H9 (cell line): Measurements from ENCODE around the gene ISY1. TPM values are rescaled to one million over a fixed set of nuclear protein-coding genes. Genes with fewer than 3 reads are reported as not detected.

Experiments
- DNase-seq: peaks from one replicate; pipeline ENCODE4 v3.0.0-alpha.2; 2017
- H2AFZ ChIP-seq: one replicate; pipeline ENCODE4 v1.6.1; 2013; ENCODE audit warnings: mild to moderate bottlenecking, low read length, control low read depth, moderate library complexity
- H2AK5ac ChIP-seq: 2 replicates; pipeline ENCODE4 v1.6.1; 2013; ENCODE audit warnings: low read length, control low read depth, mixed read lengths; ENCODE audit not compliant: insufficient read length
- H2BK120ac ChIP-seq: one replicate; pipeline ENCODE4 v1.6.1; 2013; ENCODE audit warnings: low read depth, mild to moderate bottlenecking, low read length, control low read depth, inconsistent platforms; ENCODE audit not compliant: poor library complexity, severe bottlenecking
- H2BK12ac ChIP-seq: 2 replicates; pipeline ENCODE4 v1.6.1; 2013; ENCODE audit warnings: low read length, control low read depth, mixed read lengths, low read depth; ENCODE audit not compliant: insufficient read length
- H2BK15ac ChIP-seq: 2 replicates; pipeline ENCODE4 v1.6.1; 2013; ENCODE audit warnings: low read depth, low read length, control low read depth
- H2BK20ac ChIP-seq: one replicate; pipeline ENCODE4 v1.6.1; 2013; ENCODE audit warnings: low read depth, mild to moderate bottlenecking, low read length, control low read depth, inconsistent platforms; ENCODE audit not compliant: poor library complexity, severe bottlenecking
- H2BK5ac ChIP-seq: 2 replicates; pipeline ENCODE4 v1.6.1; 2013; ENCODE audit warnings: low read length, control low read depth, mixed read lengths; ENCODE audit not compliant: insufficient read length
- H3K14ac ChIP-seq: 2 replicates; pipeline ENCODE4 v1.6.1; 2013; ENCODE audit warnings: low read length, control low read depth; ENCODE audit not compliant: insufficient read depth
- H3K18ac ChIP-seq: 2 replicates; pipeline ENCODE4 v1.6.1; 2013; ENCODE audit warnings: low read depth, mild to moderate bottlenecking, mixed read lengths, low read length, control low read depth; ENCODE audit not compliant: insufficient read length
- H3K23ac ChIP-seq: 2 replicates; pipeline ENCODE4 v1.6.1; 2013; ENCODE audit warnings: low read length, control low read depth, mixed read lengths, low read depth; ENCODE audit not compliant: insufficient read length
- H3K23me2 ChIP-seq: 2 replicates; pipeline ENCODE4 v1.6.1; 2013; ENCODE audit warnings: low read depth, mild to moderate bottlenecking, mixed read lengths, low read length, control low read depth; ENCODE audit not compliant: insufficient read length, poor library complexity, severe bottlenecking
- H3K27ac ChIP-seq: 2 replicates; pipeline ENCODE4 v1.5.1; 2013; ENCODE audit warnings: low read length, control low read depth, mixed read lengths, low read depth; ENCODE audit not compliant: insufficient read length
- H3K27me3 ChIP-seq: 2 replicates; pipeline ENCODE4 v1.6.1; 2013; ENCODE audit warnings: low read length, control low read depth, inconsistent platforms; ENCODE audit not compliant: insufficient read depth
- H3K4ac ChIP-seq: 2 replicates; pipeline ENCODE4 v1.6.1; 2013; ENCODE audit warnings: low read depth, mild to moderate bottlenecking, control low read depth, inconsistent platforms, low read length, moderate library complexity
- H3K4me1 ChIP-seq: 2 replicates; pipeline ENCODE4 v1.6.1; 2013; ENCODE audit warnings: low read length, control low read depth, inconsistent platforms; ENCODE audit not compliant: insufficient read depth
- H3K4me2 ChIP-seq: 2 replicates; pipeline ENCODE4 v1.6.1; 2013; ENCODE audit warnings: low read length, control low read depth, mixed read lengths; ENCODE audit not compliant: insufficient read length, insufficient read depth
- H3K56ac ChIP-seq: 2 replicates; pipeline ENCODE4 v1.6.1; 2013; ENCODE audit warnings: low read depth, mild to moderate bottlenecking, mixed read lengths, low read length, control low read depth; ENCODE audit not compliant: insufficient read length
- H3K79me1 ChIP-seq: 2 replicates; pipeline ENCODE4 v1.6.1; 2013; ENCODE audit warnings: low read depth, mild to moderate bottlenecking, moderate library complexity, low read length, control low read depth, inconsistent platforms; ENCODE audit not compliant: insufficient read depth, poor library complexity, severe bottlenecking
- H3K79me2 ChIP-seq: 2 replicates; pipeline ENCODE4 v1.6.1; 2013; ENCODE audit warnings: low read length, control low read depth, inconsistent platforms; ENCODE audit not compliant: insufficient read depth
- H3K9ac ChIP-seq: 2 replicates; pipeline ENCODE4 v1.6.1; 2013; ENCODE audit warnings: low read length, control low read depth, mixed read lengths; ENCODE audit not compliant: insufficient read length; ENCODE audit errors: extremely low read depth
- H3K9me3 ChIP-seq: one replicate; pipeline ENCODE4 v1.6.1; 2013; ENCODE audit warnings: low read depth, low read length, inconsistent platforms; ENCODE audit not compliant: control insufficient read depth
- H3T11ph ChIP-seq: one replicate; pipeline ENCODE4 v1.6.1; 2013; ENCODE audit warnings: mild to moderate bottlenecking, low read length, control low read depth, inconsistent platforms
- H4K20me1 ChIP-seq: one replicate; pipeline ENCODE4 v1.6.1; 2013; ENCODE audit not compliant: control insufficient read depth, insufficient read length, insufficient read depth
- H4K5ac ChIP-seq: 2 replicates; pipeline ENCODE4 v1.6.1; 2013; ENCODE audit warnings: low read depth, mild to moderate bottlenecking, mixed read lengths, low read length, control low read depth; ENCODE audit not compliant: insufficient read length
- H4K8ac ChIP-seq: replicated peaks from 2 replicates; pipeline ENCODE4 v1.6.1; 2013; ENCODE audit warnings: low read length, control low read depth, mixed read lengths, low read depth; ENCODE audit not compliant: insufficient read length
- H4K91ac ChIP-seq: 2 replicates; pipeline ENCODE4 v1.6.1; 2013; ENCODE audit warnings: low read depth, mild to moderate bottlenecking, moderate library complexity, mixed read lengths, low read length, control low read depth; ENCODE audit not compliant: insufficient read length
- H3K27ac Mint-ChIP-seq, 3 experiments: 2 replicates in 2 of 3; 3 replicates in 1 of 3; pipeline ENCODE4 v1.8.0; 2020 to 2021; ENCODE audit warnings: mixed read lengths in 3 of 3, mild to moderate bottlenecking in 1 of 3, moderate library complexity in 1 of 3
- H3K27me3 Mint-ChIP-seq: 2 replicates; pipeline ENCODE4 v1.8.0; 2021; ENCODE audit warnings: low read depth, mild to moderate bottlenecking, moderate library complexity, mixed read lengths
- H3K36me3 Mint-ChIP-seq, 3 experiments: 2 replicates in 2 of 3; 3 replicates in 1 of 3; pipeline ENCODE4 v1.8.0; 2020 to 2021; ENCODE audit warnings: low read depth in 3 of 3, mixed read lengths in 3 of 3; ENCODE audit not compliant: insufficient read depth in 1 of 3
- H3K4me1 Mint-ChIP-seq, 2 experiments: 2 replicates each; pipeline ENCODE4 v1.8.0; 2020; ENCODE audit warnings: mixed read lengths in 2 of 2
- H3K4me3 Mint-ChIP-seq, 2 experiments: 2 replicates in 1 of 2; 3 replicates in 1 of 2; pipeline ENCODE4 v1.8.0; 2020 to 2021; ENCODE audit warnings: mild to moderate bottlenecking in 2 of 2, mixed read lengths in 2 of 2, moderate library complexity in 1 of 2
- H3K9me3 Mint-ChIP-seq, 2 experiments: 2 replicates in 1 of 2; 3 replicates in 1 of 2; pipeline ENCODE4 v1.8.0; 2020; ENCODE audit warnings: mild to moderate bottlenecking in 2 of 2, mixed read lengths in 2 of 2, moderate library complexity in 1 of 2
- total RNA-seq: library from RNA; stranded (reverse); gene quantifications from 2 replicates; pipeline ENCODE4 v1.2.1, GENCODE V29; 2021
- TF ChIP-seq, protein P1 (sequence below): fragments of 200-600 bp; sonication (generic); conservative IDR thresholded peaks from 3 replicates; pipeline ENCODE4 v1.8.0; 2021; ENCODE audit warnings: antibody characterized with exemption, mild to moderate bottlenecking

The ISY1 gene
- total RNA-seq, 1 experiment from 2014 or later, result 28.1 TPM

DNA sequence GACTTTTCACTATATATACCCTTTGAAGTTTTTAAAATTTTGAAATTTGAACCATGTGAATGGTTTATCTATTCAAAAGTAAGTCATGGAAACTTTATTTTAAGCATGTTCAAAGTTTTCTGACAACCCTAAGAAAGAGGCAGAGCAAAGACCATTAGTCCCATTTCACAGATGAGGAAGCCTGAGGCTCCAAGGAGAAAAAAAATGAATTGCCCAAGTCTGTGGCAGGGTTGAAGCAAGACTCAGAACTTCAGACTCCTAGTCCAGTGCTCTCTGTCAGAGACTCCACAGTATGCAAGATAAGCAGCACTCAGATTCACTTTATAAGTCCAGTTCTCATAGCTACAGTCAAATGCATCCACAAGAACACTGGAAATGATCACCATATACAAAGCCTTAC, 43.7 kb downstream of the ISY1 start:
- Histone ChIP-seq H3K23ac (no peak overlapping the region), H3K4me1 (peaks cover 12% of the 10 kb centered on the region; the same call in 1 of the 2 replicates), H4K91ac (no peak overlapping the region), H3K27ac (no peak overlapping the region), H3T11ph (no peak overlapping the region), H3K18ac (no peak overlapping the region), H2AFZ (no peak overlapping the region), H3K23me2 (peaks cover 6% of the 10 kb centered on the region), H4K20me1 (no peaks in the 10 kb centered on the region), H3K14ac (no peak overlapping the region), H3K27me3 (no peaks in the 10 kb centered on the region), H3K9me3 (no peaks in the 10 kb centered on the region), H3K4ac (no peak overlapping the region), H2BK15ac (no peak overlapping the region), H3K9ac (no peak overlapping the region), H3K79me1 (no peaks in the 10 kb centered on the region), H3K56ac (no peak overlapping the region), H2BK20ac (no peak overlapping the region), H3K79me2 (peaks cover 14% of the 10 kb centered on the region; the same call in 1 of the 2 replicates), H4K5ac (no peak overlapping the region), H2BK120ac (no peak overlapping the region), H3K4me2 (no peak overlapping the region), H2AK5ac (no peak overlapping the region), H4K8ac (no peak overlapping the region), H2BK12ac (no peak overlapping the region), H2BK5ac (no peak overlapping the region)
- Mint-ChIP-seq H3K36me3 (peaks cover 0 to 4% (median 0%) of the 10 kb centered on the region in 3 experiments; a peak in 4 of 7 replicates), H3K27me3 (no peaks in the 10 kb centered on the region; the same call in 1 of the 2 replicates), H3K27ac (no peak overlapping the region), H3K9me3 (no peaks in the 10 kb centered on the region), H3K4me3 (no peak overlapping the region), H3K4me1 (peaks cover 42 to 49% of the 10 kb centered on the region in 2 experiments)
- TF ChIP-seq, protein P1, sequence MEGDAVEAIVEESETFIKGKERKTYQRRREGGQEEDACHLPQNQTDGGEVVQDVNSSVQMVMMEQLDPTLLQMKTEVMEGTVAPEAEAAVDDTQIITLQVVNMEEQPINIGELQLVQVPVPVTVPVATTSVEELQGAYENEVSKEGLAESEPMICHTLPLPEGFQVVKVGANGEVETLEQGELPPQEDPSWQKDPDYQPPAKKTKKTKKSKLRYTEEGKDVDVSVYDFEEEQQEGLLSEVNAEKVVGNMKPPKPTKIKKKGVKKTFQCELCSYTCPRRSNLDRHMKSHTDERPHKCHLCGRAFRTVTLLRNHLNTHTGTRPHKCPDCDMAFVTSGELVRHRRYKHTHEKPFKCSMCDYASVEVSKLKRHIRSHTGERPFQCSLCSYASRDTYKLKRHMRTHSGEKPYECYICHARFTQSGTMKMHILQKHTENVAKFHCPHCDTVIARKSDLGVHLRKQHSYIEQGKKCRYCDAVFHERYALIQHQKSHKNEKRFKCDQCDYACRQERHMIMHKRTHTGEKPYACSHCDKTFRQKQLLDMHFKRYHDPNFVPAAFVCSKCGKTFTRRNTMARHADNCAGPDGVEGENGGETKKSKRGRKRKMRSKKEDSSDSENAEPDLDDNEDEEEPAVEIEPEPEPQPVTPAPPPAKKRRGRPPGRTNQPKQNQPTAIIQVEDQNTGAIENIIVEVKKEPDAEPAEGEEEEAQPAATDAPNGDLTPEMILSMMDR, result no peak
- no peak for DNase-seq
